IPS-18c (cell line): ENCODE results near the gene MACIR.

Source experiments
- H3K4me3 ChIP-seq: 2 replicates; pipeline ENCODE4 v1.7.0; 2013; ENCODE audit warnings: low read depth, mild to moderate bottlenecking, low read length, moderate library complexity; ENCODE audit not compliant: insufficient read depth
- H3K9me3 ChIP-seq: one replicate; pipeline ENCODE4 v1.6.1; 2013; ENCODE audit warnings: mild to moderate bottlenecking, low read length, moderate library complexity; ENCODE audit not compliant: control insufficient read depth, insufficient read depth

MACIR gene

GRCh38 chr5:103271570-103272289 lies 13.2 kb downstream of the MACIR start:
- no peaks in the 10 kb centered on the region for H3K9me3 ChIP-seq
- no peak overlapping the region for H3K4me3 ChIP-seq

GRCh38 chr5:103272377-103272776 lies 13.8 kb downstream of the MACIR start:
- H3K4me3 ChIP-seq: no peak overlapping the region
- H3K9me3 ChIP-seq: no peaks in the 10 kb centered on the region

GRCh38 chr5:103273952-103274351 lies 15.4 kb downstream of the MACIR start:
- Histone ChIP-seq H3K9me3 (no peaks in the 10 kb centered on the region), H3K4me3 (no peak overlapping the region)

GRCh38 chr5:103275851-103276250 lies 17.3 kb downstream of the MACIR start:
- Histone ChIP-seq H3K9me3 (no peaks in the 10 kb centered on the region), H3K4me3 (no peak overlapping the region)

GRCh38 chr5:103280967-103281366 lies 22.4 kb downstream of the MACIR start:
- no peak overlapping the region for H3K4me3 ChIP-seq
- no peaks in the 10 kb centered on the region for H3K9me3 ChIP-seq

- Histone ChIP-seq H3K9me3 (no peaks in the 10 kb centered on the region), H3K4me3 (no peak overlapping the region)
Measured at GRCh38 chr5:103283120-103283519, 24.6 kb downstream of the MACIR start.

- no peak overlapping the region for H3K4me3 ChIP-seq
- no peaks in the 10 kb centered on the region for H3K9me3 ChIP-seq
Measured at GRCh38 chr5:103283869-103284268, 25.3 kb downstream of the MACIR start.

GRCh38 chr5:103286622-103287021 lies 28.1 kb downstream of the MACIR start:
- no peaks in the 10 kb centered on the region for H3K9me3 ChIP-seq

GRCh38 chr5:103289024-103289423 lies 30.5 kb downstream of the MACIR start:
- Histone ChIP-seq H3K9me3 (no peaks in the 10 kb centered on the region), H3K4me3 (no peak overlapping the region)

More at GRCh38 chr5:103286622-103287021, 28.1 kb downstream of the MACIR start:
- H3K4me3 ChIP-seq: no peak overlapping the region

GRCh38 chr5:103290846-103291245 lies 32.3 kb downstream of the MACIR start:
- H3K9me3 ChIP-seq: no peaks in the 10 kb centered on the region
- no peak overlapping the region for H3K4me3 ChIP-seq

GRCh38 chr5:103291606-103292005 lies 33.0 kb downstream of the MACIR start:
- no peak overlapping the region for H3K4me3 ChIP-seq

GRCh38 chr5:103293099-103293498 lies 34.5 kb downstream of the MACIR start:
- H3K4me3 ChIP-seq: no peak overlapping the region
- no peaks in the 10 kb centered on the region for H3K9me3 ChIP-seq

More at GRCh38 chr5:103291606-103292005, 33.0 kb downstream of the MACIR start:
- no peaks in the 10 kb centered on the region for H3K9me3 ChIP-seq

GRCh38 chr5:103293719-103294118 lies 35.2 kb downstream of the MACIR start:
- Histone ChIP-seq H3K4me3 (no peak overlapping the region), H3K9me3 (no peaks in the 10 kb centered on the region)

GRCh38 chr5:103294906-103295305 lies 36.3 kb downstream of the MACIR start:
- H3K9me3 ChIP-seq: no peaks in the 10 kb centered on the region
- no peak overlapping the region for H3K4me3 ChIP-seq

- Histone ChIP-seq H3K9me3 (no peaks in the 10 kb centered on the region), H3K4me3 (no peak overlapping the region)
Measured at GRCh38 chr5:103295424-103295823, 36.9 kb downstream of the MACIR start.

- H3K9me3 ChIP-seq: no peaks in the 10 kb centered on the region
- H3K4me3 ChIP-seq: no peak overlapping the region
Measured at GRCh38 chr5:103295871-103296270, 37.3 kb downstream of the MACIR start.

- Histone ChIP-seq H3K4me3 (no peak overlapping the region), H3K9me3 (no peaks in the 10 kb centered on the region)
Measured at GRCh38 chr5:103298117-103298516, 39.6 kb downstream of the MACIR start.

GRCh38 chr5:103298607-103299188 lies 40.1 kb downstream of the MACIR start:
- Histone ChIP-seq H3K4me3 (no peak overlapping the region), H3K9me3 (no peaks in the 10 kb centered on the region)

GRCh38 chr5:103305809-103306208 lies 47.2 kb downstream of the MACIR start:
- no peaks in the 10 kb centered on the region for H3K9me3 ChIP-seq
- no peak overlapping the region for H3K4me3 ChIP-seq
